Vagina (tissue), 2 donors: ENCODE measurements around the gene APOL3. TPM values are rescaled to one million over a fixed set of nuclear protein-coding genes. Genes with fewer than 3 reads are reported as not detected.

Source experiments
- DNase-seq, 2 donors: peaks; one replicate each; pipeline ENCODE4 v3.0.0-alpha.2; 2017; ENCODE audit errors: extremely low spot score in 2 of 2
- H3K27ac ChIP-seq: fragments of 200-600 bp; sonication (generic); one replicate; pipeline ENCODE4 v1.5.1; 2019
- H3K27me3 ChIP-seq: fragments of 200-600 bp; sonication (generic); one replicate; pipeline ENCODE4 v1.5.1; 2019
- H3K36me3 ChIP-seq, 2 donors: fragments of 200-600 bp; sonication (generic); one replicate each; pipeline ENCODE4 v1.5.1; 2017 to 2019
- H3K4me1 ChIP-seq: fragments of 200-600 bp; sonication (generic); one replicate; pipeline ENCODE4 v1.5.1; 2019
- H3K4me3 ChIP-seq, 2 donors: fragments of 200-600 bp; sonication (generic); 1 replicate in 1 of 2; 2 replicates in 1 of 2; pipeline ENCODE4 v1.5.1; 2016 to 2019
- H3K9me3 ChIP-seq: fragments of 200-600 bp; sonication (generic); one replicate; pipeline ENCODE4 v1.5.1; 2019
- POLR2A ChIP-seq, 2 donors: fragments of 450-650 bp; IDR thresholded peaks; one replicate each; pipeline ENCODE4 v1.6.1; 2017; ENCODE audit warnings: antibody characterized with exemption in 2 of 2, mild to moderate bottlenecking in 2 of 2, moderate library complexity in 2 of 2
- POLR2AphosphoS5 ChIP-seq, 2 donors: sonication (generic); formaldehyde crosslinking; IDR thresholded peaks; one replicate each; pipeline ENCODE4 v1.9.0; 2017; ENCODE audit warnings: antibody characterized with exemption in 2 of 2, mild to moderate bottlenecking in 2 of 2, low read depth in 1 of 2; ENCODE audit not compliant: insufficient read depth in 1 of 2
- intact Hi-C: fragments of 100-400 bp; cut with DNase I; formaldehyde crosslinking; loops from one replicate; pipeline ENCODE4 v1.15.1; 2023
- total RNA-seq: library from RNA; depleted of rRNA; stranded (reverse); fragments of >200 nt; gene quantifications from one replicate; pipeline ENCODE4 v1.2.3, GENCODE V29; 2016
- TF ChIP-seq, protein P1 (sequence below), 3 experiments: fragments of 450-650 bp in 2 of 3; fragments of 200-600 bp in 1 of 3; sonication (generic) in 1 of 3; IDR thresholded peaks; one replicate each; pipeline ENCODE4 v1.5.1; 2017 to 2019; ENCODE audit warnings: antibody characterized with exemption in 3 of 3, mild to moderate bottlenecking in 2 of 3, moderate library complexity in 2 of 3

APOL3 gene
- total RNA-seq, 1 donor from 2014 or later = 48.9 TPM

DNA sequence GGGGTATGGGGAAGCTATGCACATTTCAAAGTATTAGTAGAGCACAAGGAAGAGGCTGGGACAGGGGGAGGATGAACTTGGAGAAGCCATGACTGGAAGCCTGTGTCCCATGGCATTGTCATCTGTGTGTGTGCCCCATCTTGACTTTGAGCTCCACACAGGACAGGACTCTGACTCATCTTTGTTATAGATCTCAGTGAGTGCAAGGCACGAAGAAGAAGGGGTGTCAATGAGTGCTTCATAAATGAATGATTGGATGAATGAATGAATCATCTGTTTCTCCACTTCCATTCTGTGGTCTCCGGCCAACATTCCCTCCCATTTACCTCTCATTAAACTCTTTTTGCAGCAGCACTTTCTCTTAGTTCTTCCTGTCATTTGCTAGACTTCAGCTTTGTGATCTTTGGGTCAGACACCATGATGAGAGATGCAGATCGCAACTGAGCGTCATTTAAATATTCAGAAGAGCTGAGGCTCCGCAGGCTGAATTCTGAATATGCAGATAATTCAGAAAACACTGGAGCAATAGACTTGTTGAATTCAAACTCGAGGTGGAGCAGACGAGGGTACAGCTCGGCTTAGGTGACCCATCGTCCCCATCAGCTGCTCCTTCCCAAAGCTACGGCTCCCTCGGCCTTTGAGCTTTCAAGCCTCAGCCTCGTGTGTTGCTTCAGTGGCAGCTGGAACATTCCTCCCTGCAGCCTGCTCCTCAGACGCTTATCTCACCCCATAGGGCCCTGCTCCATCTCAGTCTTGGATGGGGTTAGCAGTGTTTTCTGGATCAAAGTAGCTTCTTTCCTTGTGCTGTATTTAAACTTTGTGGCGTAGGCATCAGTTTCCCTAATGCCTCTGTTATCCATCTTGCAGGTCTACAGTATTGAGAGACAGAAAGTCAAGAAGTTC lies 30.8 kb downstream of the APOL3 start:
- Histone ChIP-seq H3K36me3 (no peaks in the 10 kb centered on the region), H3K4me1 (no peaks in the 10 kb centered on the region), H3K9me3 (no peaks in the 10 kb centered on the region), H3K27ac (no peak overlapping the region), H3K27me3 (no peaks in the 10 kb centered on the region), H3K4me3 (no peak overlapping the region)
- TF ChIP-seq, protein P1, sequence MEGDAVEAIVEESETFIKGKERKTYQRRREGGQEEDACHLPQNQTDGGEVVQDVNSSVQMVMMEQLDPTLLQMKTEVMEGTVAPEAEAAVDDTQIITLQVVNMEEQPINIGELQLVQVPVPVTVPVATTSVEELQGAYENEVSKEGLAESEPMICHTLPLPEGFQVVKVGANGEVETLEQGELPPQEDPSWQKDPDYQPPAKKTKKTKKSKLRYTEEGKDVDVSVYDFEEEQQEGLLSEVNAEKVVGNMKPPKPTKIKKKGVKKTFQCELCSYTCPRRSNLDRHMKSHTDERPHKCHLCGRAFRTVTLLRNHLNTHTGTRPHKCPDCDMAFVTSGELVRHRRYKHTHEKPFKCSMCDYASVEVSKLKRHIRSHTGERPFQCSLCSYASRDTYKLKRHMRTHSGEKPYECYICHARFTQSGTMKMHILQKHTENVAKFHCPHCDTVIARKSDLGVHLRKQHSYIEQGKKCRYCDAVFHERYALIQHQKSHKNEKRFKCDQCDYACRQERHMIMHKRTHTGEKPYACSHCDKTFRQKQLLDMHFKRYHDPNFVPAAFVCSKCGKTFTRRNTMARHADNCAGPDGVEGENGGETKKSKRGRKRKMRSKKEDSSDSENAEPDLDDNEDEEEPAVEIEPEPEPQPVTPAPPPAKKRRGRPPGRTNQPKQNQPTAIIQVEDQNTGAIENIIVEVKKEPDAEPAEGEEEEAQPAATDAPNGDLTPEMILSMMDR (IDR thresholded peaks at IDR 0.05) = no peak
- TF ChIP-seq POLR2AphosphoS5 (IDR thresholded peaks at IDR 0.05; ENCODE audit: insufficient read depth in 1 of 2, low read depth in 1 of 2) (no peak), POLR2A (IDR thresholded peaks at IDR 0.05) (no peak)
- no peak for DNase-seq
- intact Hi-C loops = loop anchor here (10.0 kb wide), 1 partner anchor 495 kb away; no protein-coding TSS in a partner anchor

DNA sequence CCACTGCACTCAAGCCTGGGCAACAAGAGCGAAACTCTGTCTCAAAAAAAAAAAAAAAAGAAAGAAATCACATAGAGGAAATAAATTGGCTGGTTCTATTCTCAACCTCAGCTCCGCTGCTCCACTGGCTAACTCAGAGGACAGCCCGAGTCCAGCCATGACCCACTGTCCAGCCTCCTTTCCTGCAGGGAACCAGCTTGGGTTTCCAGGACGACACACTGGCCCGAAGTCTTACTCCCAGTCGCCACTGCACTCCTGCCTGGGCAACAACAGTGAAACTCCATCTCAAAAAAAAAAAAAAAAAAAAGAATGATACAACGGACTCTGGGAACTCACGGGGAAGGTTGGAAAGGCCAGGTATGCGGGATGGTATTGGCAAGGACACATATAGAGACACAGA lies 31.5 kb downstream of the APOL3 start:
- no peaks in the 10 kb centered on the region for H3K27me3 ChIP-seq
- no peaks in the 10 kb centered on the region for H3K4me1 ChIP-seq
- H3K4me3 ChIP-seq = no peak overlapping the region
- DNase-seq = no peak
- no peaks in the 10 kb centered on the region for H3K36me3 ChIP-seq
- TF ChIP-seq, protein P1 (IDR thresholded peaks at IDR 0.05) = no peak
- no peak for TF ChIP-seq POLR2AphosphoS5 (IDR thresholded peaks at IDR 0.05; ENCODE audit: insufficient read depth in 1 of 2, low read depth in 1 of 2)
- H3K9me3 ChIP-seq = no peaks in the 10 kb centered on the region
- H3K27ac ChIP-seq = no peak overlapping the region
- intact Hi-C loops = loop anchor here (10.0 kb wide), 1 partner anchor 494 kb away; no protein-coding TSS in a partner anchor

DNA sequence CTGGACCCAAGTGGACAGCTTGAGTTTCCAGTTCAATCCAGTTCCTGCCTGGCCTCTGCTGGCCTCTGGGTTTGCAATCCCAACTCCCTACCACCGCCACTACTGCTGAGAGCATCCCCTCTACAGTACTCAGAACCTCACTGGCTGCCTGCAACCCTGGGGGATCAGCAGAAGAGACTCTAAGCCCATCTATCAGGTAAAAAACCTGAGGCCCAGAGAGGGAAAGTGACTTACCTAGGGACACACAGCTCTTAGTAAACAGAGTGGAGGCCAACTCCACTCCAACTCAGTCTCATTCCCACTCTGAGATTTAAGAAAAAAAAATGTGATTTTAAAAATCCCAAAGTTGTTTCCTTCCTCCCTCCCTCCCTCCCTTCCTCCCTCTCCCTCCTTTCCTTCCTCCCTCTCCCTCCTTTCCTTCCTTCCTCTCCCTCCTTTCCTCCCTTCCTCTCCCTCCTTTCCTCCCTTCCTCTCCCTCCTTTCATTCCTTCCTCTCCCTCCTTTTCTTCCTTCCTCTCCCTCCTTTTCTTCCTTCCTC lies 34.5 kb downstream of the APOL3 start:
- H3K4me3 ChIP-seq = no peak overlapping the region
- no peak for TF ChIP-seq POLR2AphosphoS5 (IDR thresholded peaks at IDR 0.05; ENCODE audit: insufficient read depth in 1 of 2, low read depth in 1 of 2)
- TF ChIP-seq, protein P1 (IDR thresholded peaks at IDR 0.05) = no peak
- H3K9me3 ChIP-seq = no peaks in the 10 kb centered on the region
- intact Hi-C loops = loop anchor here (10.0 kb wide), 1 partner anchor 491 kb away; no protein-coding TSS in a partner anchor
- no peaks in the 10 kb centered on the region for H3K27me3 ChIP-seq
- H3K4me1 ChIP-seq = no peaks in the 10 kb centered on the region
- H3K36me3 ChIP-seq = no peaks in the 10 kb centered on the region
- DNase-seq = no peak
- H3K27ac ChIP-seq = no peak overlapping the region

DNA sequence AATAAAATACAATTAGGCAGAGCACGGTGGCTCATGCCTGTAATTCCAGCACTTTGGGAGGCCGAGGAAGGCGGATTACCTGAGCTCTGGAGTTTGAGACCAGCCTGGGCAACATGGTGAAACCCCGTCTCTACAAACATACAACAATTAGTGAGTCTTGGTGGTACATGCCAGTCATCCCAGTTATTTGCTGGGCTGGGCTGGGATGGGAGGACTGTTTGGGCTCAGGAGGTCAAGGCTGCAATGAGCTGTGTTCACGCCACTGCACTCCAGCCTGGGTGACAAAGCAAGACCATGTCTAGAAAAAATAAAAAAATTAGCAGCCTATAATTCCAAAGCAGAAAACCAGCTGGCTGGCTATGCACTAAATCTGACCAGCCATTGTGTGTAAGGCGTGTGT lies 35.1 kb downstream of the APOL3 start:
- H3K4me3 ChIP-seq = no peak overlapping the region
- no peak overlapping the region for H3K27ac ChIP-seq
- no peak for DNase-seq
- H3K4me1 ChIP-seq = no peaks in the 10 kb centered on the region
- TF ChIP-seq, protein P1 (IDR thresholded peaks at IDR 0.05) = no peak
- TF ChIP-seq POLR2A (IDR thresholded peaks at IDR 0.05) = no peak
- TF ChIP-seq POLR2AphosphoS5 (IDR thresholded peaks at IDR 0.05; ENCODE audit: insufficient read depth in 1 of 2, low read depth in 1 of 2) = no peak
- H3K9me3 ChIP-seq = no peaks in the 10 kb centered on the region
- no peaks in the 10 kb centered on the region for H3K36me3 ChIP-seq
- H3K27me3 ChIP-seq = no peaks in the 10 kb centered on the region
- intact Hi-C loops = loop anchor here (10.0 kb wide), 1 partner anchor 491 kb away; no protein-coding TSS in a partner anchor
